Kidney capillary endothelial cell (primary cell): ENCODE measurements around the gene PFAS.

Source experiments
- DNase-seq: peaks from one replicate; pipeline ENCODE4 v3.0.0-alpha.2; 2018; ENCODE audit warnings: low spot score

PFAS gene

DNA sequence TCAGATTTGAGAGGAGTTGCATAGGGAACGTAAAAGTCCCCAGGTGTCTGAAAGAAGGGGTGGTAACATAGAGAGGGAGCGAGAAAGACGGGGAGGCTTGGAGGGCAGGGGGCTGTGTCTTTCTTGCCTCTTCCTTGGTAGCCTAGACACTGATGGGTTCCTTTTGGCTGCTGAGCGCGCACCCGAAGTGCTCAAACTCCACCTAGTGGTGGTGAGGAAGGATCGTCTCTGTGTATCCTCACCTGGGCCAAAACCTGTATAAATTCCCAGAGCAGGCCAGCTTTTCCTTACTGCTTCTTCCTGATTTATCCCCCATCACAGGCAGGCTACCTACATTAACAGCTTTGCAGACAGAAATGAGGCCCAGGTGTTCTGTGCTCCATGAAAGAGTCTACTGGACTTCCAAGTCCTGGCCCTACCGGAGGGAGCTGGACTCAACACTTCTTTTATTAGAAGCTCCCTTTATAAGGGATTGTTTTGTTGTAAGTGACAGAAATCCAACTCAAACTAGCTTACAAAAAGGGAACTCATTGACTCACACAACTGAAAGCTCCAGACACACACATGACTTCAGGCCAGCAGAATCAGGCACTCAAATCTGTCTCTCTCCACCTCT, 51.6 kb downstream of the PFAS start:
- no peak for DNase-seq

DNA sequence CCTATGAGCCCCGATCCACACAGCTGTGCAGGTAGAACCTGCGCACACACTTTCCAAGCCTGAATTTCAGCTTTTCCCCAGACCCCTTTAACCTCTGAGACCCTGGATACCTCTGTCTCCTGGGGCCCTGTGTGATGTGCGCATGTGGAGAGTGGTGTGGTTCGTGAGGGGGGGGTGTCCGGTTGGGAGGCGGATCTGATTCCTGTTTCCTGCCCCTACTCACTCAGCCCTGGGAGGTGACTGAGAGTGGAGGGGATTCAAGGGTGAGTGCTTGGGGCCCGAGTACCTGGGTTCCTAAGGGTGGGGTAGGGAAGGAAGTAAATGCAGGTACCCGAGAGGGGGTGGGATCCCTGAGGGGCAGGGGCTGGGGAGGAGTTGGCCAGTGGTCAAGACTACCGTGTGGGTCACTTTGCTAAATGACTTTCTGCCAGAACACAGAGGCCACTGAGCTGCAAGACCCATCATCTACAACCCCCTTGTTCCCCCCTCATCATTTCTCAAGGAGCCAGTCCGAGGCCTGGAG, 61.6 kb downstream of the PFAS start:
- peak; percentile 57 for DNase-seq

DNA sequence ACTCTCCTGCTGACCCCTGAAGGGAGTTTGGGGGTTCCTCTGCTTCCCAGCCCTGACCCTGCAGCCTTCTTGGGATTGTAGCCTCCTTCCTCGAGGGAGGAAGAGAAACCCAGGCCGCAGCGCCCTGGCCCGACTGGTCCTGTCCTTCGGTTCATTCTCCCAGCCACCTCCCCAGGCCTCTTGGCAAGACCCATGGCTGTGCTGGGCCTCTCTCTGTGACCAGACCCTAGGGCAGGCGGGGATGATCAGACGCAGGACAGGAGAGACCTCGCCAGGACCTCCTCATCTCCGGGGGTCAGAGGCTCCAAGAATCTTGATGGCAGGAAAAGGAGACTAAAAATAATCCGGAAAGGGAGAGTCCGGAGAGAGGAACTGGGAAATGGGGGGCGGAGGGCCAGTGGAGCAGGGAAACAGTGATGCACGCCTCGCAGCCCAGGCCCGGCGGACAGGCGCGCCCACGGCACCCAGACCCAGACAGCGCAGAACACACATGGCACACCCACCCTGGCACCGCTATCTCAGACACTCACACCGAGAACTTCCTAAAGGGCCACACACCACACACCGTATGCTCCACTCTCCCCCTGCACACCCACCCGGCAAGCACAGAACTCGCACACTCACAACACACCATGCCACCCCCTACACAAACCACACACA, 62.2 kb downstream of the PFAS start:
- peak; percentile 52 for DNase-seq

DNA sequence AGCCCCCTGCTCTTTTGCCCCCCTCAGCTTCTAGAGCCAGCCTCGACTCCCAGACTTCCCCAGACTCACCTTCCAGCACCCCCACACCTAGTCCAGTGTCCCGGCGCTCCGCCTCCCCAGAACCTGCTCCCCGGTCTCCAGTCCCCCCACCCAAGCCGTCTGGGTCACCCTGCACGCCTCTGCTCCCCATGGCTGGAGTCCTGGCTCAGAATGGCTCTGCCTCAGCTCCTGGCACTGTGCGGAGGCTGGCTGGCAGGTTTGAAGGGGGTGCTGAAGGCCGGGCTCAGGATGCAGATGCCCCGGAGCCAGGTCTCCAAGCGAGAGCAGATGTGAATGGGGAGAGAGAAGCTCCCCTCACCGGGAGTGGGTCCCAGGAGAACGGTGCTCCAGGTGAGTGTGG, 63.2 kb downstream of the PFAS start:
- no peak for DNase-seq

DNA sequence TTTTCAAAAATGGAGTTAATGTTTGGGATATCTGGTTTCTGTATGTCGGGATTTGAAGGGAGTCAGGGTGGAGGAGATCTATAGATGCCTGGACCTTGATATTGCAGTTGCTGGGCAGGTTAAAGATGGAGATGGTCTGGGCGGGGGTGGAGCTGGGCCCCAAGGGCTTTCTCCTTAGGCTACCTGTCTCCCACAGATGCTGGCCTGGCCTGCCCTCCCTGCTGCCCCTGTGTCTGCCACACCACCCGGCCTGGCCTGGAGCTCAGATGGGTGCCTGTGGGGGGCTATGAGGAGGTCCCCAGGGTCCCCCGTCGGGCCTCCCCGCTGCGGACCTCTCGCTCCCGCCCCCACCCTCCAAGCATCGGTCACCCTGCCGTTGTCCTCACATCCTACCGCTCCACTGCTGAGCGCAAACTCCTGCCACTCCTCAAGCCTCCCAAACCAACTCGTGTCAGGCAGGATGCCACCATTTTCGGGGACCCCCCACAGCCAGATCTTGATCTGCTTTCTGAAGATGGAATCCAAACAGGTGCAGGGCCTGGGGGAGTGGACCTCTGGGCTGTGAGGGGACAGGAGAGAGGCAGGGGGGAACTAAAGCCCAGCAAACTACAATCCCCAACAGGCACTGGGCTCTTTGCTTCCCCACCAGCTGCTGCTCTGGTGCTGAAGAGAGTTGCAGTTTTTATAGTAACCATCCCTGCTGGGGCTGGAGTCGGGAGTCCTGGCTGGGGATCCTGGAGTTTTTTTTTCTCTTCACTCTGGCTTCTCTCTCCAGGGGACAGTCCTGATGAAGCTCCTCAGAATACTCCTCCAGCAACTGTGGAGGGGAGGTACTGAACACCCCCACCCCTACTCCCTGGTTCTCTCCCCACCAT, 63.9 kb downstream of the PFAS start:
- no peak for DNase-seq

DNA sequence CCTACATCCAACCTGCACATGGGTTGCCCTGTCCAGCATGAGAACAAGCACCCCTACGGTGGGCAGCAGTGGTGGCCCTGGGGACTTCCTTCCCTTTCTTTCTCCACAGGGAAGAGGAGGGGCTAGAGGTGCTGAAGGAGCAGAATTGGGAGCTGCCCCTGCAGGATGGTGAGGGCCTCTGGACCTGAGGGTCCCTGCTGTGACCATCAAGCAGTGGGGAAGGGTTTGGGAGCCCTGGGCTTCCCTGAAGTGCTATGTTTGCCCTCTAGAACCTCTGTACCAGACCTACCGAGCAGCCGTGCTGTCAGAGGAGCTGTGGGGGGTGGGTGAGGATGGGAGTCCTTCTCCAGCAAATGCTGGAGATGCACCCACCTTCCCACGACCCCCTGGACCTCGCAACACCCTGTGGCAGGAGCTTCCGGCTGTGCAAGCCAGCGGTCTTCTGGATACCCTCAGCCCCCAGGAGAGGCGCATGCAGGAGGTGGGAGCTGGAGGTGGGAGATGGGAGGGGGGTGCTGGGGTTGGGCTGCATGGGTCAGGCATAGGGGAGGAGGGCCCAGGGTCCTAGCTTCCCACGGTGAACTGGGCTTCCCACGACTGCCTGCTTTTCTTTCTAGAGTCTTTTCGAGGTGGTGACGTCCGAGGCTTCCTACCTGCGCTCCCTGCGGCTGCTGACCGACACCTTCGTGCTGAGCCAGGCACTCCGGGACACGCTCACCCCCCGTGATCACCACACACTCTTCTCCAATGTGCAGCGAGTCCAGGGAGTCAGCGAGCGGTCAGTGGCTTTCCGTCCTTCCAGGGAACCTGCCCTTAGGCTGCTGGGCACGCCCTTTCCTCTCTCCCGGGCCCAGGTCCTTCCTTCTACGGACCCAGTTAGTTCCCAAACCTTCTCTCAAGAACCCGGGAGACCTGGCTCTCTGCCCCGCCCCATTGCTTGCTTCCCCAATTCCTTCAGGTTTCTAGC, 66.0 kb downstream of the PFAS start:
- no peak for DNase-seq

DNA sequence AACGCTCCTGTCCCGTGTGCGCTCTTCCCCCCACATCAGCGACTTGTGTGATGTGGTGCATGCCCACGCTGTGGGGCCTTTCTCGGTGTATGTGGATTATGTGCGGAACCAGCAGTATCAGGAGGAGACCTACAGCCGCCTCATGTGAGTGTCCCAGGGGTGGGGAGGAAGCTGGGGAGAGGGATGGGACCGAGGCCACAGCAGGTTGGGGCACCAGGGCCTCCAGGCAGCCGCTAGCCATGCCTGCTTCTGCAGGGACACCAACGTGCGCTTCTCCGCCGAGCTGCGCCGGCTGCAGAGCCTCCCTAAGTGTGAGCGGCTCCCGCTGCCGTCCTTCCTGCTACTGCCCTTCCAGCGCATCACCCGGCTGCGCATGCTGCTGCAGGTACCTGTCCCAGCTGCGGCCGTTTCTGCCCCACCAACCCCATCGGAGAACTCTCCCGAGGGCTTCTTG, 66.7 kb downstream of the PFAS start:
- no peak for DNase-seq

DNA sequence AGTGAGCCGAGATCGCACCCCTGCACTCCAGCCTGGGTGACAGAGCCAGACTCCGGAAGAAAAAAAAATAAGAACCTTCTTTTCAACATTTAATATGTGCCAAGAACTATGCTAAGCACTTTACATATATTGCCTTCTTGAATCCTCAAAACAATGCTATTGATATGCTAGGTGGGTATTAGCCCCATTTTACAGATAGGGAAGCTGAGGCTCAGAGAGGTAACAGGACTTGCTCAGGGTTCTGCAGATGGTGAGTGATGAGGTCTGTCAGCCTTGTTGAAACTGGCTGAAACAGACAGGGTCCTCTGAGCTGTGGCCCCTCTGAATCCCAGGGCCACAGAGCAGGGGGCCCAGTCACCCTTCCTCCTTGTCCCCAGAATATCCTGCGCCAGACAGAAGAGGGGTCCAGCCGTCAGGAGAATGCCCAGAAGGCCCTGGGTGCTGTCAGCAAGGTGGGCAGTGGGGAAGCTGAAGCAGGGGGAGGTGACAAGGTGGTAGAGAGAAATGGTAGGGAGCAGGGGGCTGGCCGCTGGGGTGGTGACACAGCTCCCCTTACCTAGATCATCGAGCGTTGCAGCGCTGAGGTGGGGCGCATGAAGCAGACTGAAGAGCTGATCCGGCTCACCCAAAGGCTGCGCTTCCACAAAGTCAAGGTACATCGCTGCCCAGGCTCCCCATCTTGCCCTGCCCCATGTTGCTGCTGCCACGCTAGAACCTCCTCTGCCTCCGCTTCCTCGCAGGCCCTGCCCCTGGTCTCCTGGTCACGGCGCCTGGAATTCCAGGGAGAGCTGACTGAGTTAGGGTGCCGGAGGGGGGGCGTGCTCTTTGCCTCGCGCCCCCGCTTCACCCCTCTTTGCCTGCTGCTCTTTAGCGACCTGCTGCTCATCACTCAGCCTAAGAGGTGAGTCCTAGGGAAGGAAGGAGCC, 69.2 kb downstream of the PFAS start:
- DNase-seq = no peak
